ENCODE data around the gene MLLT3.
A peak's percentile ranks its signal among the peaks of the same experiment; 100 is the strongest.

The MLLT3 gene

GRCh38 chr9:20322212-20322611 lies 300.1 kb downstream of the MLLT3 start:
- no peak for DNase-seq

- peak in 2 of 4 experiments; percentile 12 to 44 for DNase-seq
Observed at GRCh38 chr9:20321423-20322082, 300.7 kb downstream of the MLLT3 start.

GRCh38 chr9:20320921-20321320 lies 301.4 kb downstream of the MLLT3 start:
- no peak for DNase-seq

DNA sequence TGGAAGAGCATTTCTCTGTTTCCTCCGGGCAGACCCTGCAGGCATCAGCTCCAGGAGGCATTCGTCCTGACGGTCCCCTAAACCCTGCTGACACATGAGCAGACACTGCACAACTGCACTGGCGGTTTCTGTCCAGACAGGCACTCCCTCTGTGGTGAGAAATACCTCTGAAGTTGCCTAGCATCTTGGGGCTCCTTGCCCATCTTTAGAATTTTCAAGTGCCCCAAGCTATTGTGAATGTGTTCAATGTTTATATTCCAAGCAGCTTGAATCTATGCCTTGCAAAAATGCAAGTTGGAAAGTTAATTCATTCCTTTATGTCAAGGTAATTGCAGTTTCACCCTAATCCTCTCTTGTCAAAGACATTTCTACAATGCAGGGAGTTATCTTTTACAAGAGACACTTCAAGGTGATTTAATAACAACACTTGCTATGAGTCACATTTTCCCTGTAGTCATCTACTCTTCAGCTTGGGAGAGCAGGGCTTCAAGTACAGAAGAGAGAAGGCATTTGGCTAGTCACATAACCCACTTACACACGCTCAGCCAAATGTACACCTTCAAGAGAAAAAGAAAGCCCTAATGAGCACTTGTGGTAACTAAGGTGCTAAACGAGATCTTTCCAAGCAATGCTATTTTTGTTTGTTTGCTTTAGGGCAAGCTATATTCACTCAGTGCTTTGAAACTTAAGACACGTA lies 302.5 kb downstream of the MLLT3 start:
- no peak for DNase-seq

DNA sequence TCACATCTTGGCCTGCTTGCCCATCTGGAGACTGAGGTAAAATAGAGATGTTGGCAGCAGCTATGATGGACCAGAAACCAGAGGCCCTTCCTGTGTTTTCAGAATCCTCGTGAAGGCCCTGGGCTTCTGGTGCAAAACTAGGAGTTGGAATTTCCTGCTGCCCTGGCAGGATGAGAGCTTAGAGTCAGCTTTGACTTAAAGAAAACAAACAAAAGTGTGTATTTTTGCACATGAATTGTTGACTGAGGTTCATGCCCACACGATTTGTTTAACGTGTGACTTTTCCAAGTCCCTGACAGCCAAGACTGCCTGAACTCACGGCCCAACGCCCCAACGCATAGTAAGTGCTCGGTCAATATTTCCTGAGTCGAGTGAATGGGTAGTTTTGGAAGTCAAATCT lies 303.1 kb downstream of the MLLT3 start:
- no peak for DNase-seq

GRCh38 chr9:20317701-20318100 lies 304.6 kb downstream of the MLLT3 start:
- no peak for DNase-seq

DNA sequence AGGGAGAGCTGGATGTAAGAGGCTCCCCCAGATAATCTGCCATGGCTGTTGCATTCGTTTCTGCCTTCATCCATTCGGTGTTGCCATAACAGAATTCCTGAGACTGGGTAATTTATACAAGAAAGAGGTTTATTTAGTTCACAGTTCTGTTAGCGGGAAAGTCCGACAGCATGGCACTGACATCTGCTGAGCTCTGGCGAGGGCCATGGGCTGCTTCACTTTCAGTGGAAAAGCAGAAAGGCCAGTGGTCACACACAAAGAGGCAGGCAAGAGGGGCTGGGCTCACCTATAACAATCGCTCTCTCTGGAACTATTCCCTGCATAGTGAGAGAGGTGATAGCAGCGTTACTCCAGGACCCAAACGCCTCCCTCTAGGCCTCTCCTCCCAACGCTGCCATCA lies 305.9 kb downstream of the MLLT3 start:
- no peak for DNase-seq

DNA sequence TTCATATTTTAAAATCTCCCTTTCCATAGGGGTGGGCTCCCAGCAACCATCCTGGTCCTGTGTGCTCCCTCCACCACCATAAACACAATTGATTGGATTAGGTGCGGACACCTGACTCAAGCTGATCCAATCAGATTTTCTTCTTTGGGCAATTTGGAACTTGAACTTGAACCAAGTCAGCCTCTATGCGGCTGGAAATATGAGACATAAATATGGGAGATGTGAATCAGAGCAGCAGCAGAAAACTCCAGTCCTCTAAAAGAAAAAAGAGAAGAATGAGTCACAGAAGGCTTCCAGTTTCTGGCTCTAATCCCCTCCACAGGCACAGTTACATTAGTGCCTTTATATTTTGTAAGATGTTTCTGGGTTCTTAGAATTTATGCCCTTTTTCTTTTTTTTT lies 306.6 kb downstream of the MLLT3 start:
- DNase-seq, result no peak

DNA sequence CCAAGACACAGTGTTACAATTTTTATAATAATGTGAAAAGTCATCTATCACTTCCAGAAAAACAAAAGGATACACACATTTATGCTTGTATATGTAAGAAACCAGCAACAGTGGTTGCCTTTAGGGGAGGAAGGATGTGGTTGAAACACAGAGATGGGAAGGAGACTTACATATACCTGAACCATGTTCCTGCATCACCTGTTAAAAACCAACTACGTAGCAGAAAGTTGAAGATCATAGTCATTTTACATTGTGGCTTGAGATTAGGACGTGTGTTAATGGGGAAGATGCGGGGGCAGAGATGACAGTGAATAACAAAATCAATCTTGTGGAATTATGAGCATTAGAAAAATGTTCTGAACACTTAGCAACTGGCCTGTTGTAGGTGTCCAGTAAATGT lies 307.3 kb downstream of the MLLT3 start:
- no peak for DNase-seq

GRCh38 chr9:20313415-20313814 lies 308.9 kb downstream of the MLLT3 start:
- DNase-seq, result no peak

DNA sequence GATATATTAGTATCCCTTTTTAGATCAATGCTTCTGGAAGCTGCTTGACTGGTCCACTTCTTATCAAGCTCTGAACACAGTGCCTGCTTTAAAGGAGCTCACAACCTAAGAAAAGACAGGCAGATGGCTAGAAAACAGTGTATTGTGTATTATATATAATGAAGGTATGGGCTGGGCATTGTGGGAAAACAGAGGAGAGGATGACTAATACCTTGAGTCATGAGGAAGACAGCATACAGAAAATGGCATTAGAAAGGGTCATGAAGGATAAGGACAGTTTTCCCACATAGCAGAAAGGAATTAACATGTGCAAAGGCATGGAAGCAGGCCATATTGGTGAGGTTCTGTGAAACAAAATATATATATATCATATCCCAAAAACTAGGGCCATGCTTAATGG lies 309.6 kb downstream of the MLLT3 start:
- no peak for DNase-seq

DNA sequence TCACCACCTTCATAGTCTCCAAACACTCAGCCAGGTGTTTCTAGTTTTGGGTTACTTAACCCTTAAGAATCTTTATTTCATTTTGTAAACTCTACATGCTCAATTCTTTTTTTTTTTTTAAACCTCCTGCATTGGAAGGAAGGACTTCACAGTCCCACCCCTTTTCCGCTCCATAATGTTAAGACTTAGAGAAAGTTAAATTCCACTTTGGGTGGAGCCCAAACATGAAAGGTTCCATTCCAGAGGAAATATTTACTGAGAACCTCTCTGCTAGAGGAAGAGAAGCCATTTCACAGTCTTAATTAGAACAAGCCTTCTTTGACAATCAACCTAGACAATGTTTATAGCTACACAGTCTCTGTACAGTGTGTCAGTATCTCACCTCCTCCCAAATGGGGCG lies 312.3 kb downstream of the MLLT3 start:
- no peak for DNase-seq

DNA sequence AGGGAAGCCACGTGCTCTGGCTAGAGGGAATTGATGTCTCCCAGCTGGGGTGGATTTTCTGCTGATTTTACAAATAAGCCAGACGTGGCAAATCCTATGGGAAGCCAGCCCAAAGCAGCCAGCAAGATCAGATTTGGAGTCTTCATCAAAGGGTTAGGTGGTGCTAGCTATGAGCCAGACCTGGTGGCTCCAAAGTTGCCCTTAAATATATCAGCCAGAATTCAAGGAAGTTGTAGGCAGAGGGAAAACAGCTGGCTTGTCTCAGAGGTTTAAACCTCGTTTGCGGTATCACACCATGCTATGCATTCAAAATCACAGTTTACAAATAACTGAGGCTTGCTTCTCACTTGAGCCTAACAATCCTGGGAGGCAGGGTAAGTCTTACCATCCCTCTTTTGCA lies 313.2 kb downstream of the MLLT3 start:
- DNase-seq, result no peak

DNA sequence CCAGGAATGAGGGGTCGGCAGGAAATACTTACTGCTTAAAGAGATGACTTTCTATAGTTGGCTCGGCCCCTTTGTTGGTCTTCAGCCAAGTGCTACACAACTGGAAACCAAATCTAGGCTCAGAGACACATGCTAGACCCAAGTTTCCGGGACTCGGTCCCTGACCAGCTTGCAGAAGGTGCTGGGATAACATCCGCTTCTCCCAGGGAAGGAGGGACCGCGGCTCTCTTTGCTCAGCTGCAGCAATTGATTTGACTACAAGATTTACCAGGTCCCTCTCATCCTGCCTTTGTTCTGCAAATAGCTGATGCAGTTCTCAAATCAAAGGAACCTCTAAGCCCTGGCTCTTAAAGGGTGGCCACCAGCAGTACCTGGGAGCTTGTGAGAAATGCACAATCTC lies 314.7 kb downstream of the MLLT3 start:
- DNase-seq, result no peak

DNA sequence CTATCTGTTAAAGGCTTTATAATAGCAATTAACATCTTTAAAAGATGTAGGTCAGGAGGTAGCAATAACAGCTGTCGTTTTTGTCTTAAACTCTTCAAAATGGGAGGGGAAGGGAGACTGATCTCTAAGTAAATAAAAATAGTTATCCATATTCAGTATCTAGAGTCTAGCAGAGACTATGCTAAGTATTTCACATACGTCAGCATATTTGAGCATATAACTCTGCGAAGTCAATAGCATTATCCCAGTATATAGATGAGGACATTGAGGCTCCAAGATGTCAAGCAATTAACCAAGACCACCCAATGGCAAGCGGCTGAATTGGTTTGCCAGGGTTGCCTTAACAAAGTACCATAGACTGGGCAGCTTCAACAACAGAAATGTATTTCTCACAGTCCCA lies 316.8 kb downstream of the MLLT3 start:
- no peak for DNase-seq

DNA sequence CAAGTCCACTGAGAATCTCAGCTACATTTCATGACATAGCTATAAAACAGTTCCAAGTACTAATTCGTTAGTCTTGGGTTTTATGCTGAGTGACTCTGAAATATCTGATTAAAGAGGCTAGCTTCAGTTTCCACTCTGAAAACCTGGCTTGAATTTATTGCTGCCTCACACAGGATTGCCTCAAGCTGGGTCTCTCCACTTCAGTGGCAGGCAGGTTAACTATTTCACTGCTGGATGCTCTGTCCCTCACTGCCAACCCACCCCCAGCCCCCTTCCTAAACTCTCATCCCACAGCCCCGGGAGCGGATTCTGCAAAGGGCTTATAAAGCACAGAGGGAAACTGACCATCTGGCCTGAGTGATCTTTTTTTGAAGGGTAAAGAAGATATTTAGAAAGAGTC lies 318.3 kb downstream of the MLLT3 start:
- DNase-seq, result no peak

DNA sequence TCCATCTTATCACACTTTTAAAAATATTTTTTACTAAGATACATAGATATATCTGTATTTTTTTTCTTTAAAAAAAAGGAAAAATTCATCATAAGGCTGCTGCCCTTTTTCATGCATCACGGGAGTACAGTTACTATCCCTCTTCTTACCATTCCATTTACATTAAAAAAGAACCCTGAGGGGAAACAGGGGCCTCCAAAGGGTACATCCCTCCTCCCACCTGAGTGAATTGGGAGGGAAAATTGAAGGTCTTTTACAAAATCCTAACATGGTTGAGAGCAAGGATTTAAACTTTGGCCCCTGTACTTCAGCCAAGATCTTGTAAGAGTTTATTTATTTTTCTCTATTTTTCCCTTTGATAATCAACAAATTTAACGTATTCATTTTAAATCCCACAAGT lies 319.2 kb downstream of the MLLT3 start:
- DNase-seq, result no peak

DNA sequence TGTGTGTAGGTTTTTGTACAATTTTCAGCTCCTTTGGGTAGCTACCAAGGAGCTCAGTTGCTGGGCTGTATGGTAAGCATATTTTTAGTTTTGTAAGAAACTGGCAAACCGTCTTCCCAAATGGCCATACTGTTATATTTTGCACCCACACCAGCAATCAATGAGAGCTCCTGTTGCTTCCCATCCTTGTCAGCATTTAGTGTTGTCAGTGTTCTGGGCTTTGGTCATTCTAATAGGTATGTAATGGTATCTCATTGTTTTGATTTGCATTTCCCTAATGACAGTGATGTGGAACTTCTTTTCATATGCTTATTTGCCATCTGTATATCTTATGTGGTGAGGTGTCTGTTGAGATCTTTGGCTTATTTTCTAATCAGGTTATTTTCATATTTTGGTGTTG lies 320.1 kb downstream of the MLLT3 start:
- no peak for DNase-seq

DNA sequence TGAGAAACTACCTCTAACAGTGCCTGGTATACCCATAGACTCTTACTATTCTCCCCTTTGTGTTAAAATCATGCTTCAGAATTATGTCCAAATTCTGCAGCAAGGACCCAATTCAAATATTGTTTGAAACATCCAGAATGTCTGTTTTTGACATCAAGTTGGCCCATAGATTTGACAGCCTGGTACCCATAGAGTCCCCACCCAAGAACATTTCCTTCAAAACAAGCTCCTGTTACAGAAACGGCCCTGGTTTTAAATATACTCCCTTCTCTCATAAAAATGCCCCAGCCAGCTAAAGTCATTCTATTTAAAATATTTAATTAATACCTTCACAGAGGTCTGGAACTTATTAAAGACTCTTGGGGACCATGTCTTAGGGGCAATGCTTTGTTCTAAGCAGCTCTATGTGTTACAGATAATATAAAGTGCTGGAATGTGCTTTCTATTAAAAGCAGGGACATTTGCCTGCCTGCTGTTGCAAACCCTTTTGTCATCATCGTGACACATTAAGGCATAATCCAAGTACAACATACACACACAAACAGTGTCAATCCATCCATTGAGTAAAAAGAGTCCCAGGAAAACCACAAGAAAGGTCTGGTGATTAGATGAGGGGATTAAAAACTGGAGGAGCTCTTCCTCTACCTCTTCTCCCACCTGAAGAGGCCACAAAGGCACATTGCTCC lies 321.7 kb downstream of the MLLT3 start:
- DNase-seq, result no peak

GRCh38 chr9:20297646-20298084 lies 324.6 kb downstream of the MLLT3 start:
- DNase-seq, result no peak

DNA sequence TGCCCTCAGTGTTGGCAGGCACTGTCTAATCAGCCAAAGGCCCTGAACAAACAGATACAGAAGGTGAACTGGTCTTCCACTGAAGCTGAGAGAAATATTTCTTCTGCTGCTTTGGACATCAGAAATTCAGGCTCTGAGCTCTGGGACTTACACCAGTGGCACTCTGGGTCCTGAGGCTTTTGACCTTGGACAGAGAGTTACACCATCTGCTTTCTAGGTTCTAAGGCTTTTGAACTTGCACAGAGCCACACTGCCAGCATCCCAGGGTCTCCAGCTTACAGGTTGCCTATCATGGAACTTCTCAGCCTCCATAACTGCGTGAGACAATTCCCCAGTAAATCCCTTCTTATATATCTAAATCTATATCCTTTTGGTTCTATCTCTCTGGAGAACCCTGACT lies 326.7 kb downstream of the MLLT3 start:
- no peak for DNase-seq

DNA sequence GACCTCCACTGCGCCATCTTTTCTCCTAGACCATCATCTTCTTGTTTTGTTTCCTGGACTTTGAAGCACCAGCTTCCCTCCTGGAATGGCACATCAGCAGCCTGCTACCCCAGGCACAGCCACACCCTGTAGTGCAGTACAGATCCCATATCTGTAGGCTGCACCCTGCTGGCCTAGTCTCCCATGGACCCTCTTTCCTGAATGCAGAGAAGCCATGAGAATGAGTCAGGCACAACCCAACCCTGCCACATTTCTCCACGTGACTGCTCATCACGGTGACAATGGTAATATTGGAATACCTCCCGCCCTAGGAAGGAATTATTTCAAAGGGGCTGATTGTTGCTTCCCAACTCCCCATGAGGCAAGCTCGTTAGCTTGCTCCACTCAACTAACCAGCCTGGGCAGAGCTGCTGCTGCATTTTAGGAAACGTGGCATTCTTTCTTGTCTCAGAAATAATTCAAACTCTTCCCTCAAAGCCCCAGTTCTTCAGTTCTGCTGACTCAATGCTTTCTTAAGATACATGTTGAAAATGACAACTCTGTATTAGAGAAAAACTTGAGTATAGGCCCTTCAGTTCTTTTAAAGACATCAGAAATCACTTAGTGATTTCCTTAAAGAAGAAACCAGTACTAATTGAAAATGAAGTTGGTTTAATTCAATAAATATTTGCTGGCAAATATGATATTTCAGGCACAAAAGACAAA lies 328.1 kb downstream of the MLLT3 start:
- no peak for DNase-seq

DNA sequence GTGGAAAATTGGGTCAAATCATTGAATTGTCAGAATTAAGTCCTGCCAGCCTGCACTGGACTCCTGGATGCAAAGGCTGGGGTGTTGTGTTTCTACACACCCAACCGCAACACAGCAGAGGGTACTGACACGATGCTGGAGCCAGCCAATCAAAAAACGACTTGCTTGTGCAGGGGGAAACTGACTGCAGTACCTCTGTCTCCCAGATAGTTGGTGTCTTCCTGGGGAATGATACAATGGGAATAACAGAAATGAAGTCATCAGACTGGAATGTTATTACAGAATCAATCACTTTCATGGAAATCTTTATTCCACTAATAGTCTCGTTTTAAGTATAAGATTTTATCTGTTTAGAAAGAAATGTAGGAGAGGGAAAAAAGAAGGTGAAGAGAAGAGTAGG lies 330.3 kb downstream of the MLLT3 start:
- DNase-seq, result no peak

Measured in activated CD4-positive, CD25-positive, alpha-beta regulatory T cell (primary cell).